Measurements from ENCODE around the gene BTN2A1.
A peak's percentile ranks its signal among the peaks of the same experiment; 100 is the strongest.
"Not testable (repeated sequence)": the region's sequence is repeated elsewhere in the genome, so short reads cannot be mapped to it uniquely, and the experiment has no call there.

The BTN2A1 gene

GRCh38 chr6:26433680-26434079, 24.1 kb upstream of the BTN2A1 start:
- DNase-seq, result not testable (repeated sequence)

DNA sequence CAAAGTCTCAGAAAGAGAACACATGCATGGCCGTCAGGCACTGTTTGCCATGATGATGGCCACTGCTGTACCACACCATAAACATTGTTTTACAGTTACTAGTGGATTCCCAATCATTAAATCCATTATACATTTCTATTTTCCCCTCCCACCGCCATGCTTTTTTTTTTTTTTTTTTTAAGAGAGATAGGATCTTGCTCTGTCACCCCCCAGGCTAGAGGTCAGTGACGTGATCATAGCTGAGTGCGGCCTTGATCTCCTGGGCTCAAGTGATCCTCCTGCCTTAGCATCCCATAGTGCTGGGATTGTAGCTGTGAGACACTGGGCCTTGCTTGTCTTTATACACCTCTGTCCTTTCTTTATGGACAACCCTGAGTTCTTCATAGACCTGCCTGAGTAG, 21.7 kb upstream of the BTN2A1 start:
- no peak for DNase-seq

GRCh38 chr6:26437550-26437949, 20.2 kb upstream of the BTN2A1 start:
- DNase-seq, result no peak

GRCh38 chr6:26438000-26438399, 19.8 kb upstream of the BTN2A1 start:
- DNase-seq, result no peak

DNA sequence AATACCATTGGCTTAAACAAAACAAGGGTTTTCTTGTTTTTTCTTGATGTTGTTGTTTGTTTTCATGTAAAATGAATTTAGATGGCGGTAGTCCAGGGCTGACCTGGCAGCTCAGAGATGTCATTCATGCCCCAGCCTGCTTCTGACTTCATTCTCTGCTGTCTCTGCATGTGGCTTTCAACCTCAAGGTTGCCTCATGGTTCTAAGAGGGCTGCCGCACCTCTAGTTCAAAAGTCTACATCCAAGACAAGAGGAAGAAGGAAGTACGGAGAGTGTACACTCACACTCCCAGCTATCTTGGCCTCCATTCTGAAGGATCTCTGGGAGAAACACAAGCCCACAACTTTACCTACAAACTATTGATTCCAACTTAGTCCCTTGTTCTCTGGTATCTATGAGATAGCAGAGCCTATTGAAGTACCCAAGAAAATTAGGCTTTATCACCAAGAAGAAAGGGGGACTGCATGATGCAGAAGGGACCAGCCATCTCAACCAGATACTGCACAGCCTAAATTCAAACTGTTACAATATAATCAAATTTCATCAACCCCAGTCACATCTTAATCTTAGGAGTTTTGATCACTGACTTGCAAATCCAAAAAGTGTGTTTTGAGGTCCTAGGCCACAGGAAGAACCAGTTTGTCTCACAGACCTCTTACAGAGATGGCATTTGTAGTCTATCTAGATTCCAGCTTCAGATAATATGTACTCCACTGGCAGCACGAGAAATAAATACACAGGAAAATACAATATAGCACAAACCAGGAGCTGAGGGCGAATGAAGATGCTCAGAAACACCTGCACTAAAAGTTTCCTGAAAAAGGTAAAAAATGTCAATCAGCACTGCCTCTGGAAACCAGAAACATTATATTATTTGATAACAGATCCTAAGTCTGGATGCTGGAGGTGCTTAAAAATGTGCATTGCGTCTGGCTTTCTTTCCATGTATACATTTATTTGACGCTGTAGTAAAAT, 18.3 kb upstream of the BTN2A1 start:
- no peak for DNase-seq

DNA sequence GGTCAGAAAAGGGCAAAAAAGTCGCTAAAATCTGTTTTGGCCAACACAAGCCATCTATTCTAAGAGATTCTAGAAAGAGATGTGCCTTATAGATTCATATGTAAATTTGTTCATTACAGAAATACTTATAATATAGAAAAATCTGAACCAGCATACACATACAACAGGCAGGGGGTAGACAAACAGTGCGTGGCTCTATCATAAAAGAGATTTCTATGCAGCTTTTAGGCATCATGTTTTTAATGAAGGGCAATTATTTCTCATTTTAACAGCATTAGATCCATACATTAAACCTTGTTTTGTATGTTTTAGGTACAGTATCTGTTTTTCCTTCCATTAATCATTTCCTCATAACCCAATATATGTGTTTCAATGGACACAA, 16.8 kb upstream of the BTN2A1 start:
- no peak for DNase-seq

GRCh38 chr6:26441977-26442376, 15.8 kb upstream of the BTN2A1 start:
- no peak for DNase-seq

- peak; percentile 23 to 61 for DNase-seq
Measured at GRCh38 chr6:26445934-26446667, 11.7 kb upstream of the BTN2A1 start.

GRCh38 chr6:26447257-26447656, 10.5 kb upstream of the BTN2A1 start:
- no peak for DNase-seq

DNA sequence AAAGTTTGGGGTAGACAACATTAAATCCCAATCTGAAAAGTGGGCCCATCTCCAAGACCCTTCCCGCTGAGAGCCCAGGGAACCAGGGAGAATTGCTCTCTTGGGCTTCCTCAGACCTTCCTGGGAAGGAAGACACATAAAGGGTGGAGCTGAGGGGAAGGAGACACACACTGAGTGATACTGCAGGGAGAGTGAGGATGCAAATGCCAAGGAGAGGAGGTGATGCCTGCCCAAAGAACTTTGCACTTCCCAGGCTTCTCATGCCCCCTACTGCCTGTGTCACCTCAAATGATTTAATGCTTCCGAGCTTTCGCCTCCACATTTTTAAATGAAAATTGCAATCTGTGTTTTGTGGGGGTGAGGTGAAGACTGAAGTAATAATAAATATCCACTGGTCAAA, 7.5 kb upstream of the BTN2A1 start:
- no peak for DNase-seq

- DNase-seq, result no peak
Measured at GRCh38 chr6:26452631-26453235, 5.0 kb upstream of the BTN2A1 start.

DNA sequence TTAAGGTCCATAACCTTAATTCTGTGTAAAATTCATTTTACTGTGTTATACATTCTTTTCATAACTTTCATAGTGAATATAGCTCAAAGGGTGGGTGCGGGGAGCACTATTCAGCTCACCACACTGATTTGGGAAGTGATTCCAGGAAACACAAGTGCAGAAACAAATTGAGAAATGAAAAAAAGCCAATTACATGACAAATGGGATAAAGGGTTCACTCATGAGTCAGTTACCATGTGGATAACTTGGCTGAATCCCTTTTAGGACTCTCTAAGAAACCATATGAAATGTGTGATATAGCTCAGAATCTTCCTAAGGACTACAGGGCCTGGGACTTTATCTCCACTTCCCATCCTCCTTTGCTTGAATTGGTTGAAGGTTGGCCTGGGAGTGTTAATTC, 3.1 kb upstream of the BTN2A1 start:
- DNase-seq, result no peak

DNA sequence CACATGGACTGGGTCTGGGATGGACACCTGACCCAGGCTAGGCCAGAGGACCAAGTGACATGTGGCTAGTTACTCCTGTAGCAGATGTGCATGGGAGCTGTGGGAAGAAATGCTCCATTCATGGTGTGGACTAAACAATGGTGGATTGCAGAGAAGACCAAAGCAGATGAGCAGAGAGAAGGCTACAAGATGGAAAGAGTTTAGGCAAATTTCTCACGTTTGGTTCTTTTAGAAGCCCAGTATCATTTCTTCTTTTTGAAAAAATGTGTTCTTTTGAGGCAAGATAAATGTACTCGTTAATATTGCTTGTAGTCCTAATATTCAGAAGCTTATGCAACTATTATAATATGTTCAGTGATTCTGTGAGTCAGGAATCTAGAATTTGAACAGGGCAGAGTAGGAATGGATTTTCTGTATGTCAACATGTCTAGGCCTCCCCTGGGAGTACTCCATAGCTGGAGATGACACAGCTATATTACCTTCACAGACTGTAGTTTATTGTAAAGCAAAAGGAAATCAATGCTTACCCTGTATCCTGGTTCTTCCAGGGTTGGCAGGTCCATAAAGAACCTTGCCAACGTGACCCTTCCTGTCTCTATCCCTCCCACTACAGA, 2.3 kb upstream of the BTN2A1 start:
- DNase-seq, result no peak

- DNase-seq, result no peak
Measured at GRCh38 chr6:26457264-26457805, 420 bp upstream of the BTN2A1 start.

- peak in 1 of 2 donors; percentile 19 for DNase-seq
Measured at GRCh38 chr6:26459023-26459810, 1.5 kb downstream of the BTN2A1 start.

DNA sequence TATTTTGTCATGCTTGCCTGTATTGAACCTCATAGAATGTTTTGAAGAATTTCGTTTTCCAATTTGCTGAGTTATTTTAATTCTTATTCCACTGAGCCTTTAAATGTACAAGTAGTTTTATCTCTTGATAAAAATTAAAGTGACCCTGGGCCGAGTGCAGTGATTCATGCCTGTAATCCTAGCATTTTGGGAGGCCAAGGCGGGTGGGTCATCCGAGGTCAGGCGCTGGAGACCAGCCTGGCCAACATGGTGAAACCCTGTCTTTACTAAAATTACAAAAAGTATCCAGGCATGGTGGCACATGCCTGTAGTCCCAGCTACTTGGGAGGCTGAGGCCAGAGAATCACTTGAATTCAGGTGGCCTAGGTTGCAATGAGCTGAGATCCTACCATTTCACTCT, 3.6 kb downstream of the BTN2A1 start:
- DNase-seq, result not testable (repeated sequence)

DNA sequence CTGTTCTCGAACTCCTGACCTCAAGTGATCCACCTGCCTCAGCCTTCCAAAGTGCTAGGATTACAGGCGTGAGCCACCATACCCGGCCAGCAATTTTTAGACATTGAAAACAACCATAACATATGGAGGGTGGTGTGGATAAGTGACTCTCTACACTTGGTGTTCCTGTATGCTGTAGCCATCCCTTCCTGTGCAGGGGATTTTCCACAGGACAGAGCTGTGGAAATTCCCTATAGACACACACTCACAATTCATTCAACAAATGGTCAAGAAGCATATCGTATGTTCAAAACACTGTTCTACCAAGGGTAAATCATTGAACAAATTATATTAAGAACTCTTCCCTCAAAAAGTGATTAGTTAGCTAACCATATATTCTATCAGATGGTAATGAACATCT, 6.3 kb downstream of the BTN2A1 start:
- DNase-seq, result no peak

DNA sequence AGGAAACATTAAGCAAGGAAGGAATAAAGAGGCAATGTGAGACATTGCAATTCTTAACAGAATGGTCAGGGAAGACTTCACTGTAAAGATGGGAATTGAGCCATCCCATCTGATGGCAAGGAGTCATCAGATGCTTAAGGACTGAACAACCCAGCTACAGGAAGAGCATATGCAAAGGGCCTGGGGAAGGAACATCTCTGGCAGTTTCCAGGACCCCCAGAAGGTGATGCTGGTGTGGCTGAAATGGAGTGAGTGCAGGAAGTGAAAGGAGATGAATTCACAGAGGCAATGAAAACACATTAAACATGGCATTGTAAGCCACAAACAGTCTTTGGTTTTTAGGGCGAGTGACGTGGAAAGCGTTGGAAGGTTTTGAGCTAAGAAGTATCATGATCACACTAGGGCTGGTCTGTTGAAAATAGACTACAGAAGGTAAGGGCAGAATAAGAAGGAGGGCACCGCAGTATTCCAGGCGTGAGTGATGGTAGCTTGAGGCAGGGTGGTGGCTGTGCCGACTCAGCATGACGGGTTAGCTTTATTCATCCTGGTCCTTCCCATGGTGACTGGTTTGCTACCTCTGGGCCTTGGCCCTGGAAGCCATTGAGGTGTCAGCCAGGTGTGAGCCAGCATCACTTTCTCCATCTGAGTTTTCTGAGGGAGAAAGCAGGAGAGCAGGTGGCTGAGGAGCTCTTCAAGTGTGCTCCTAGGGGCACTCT, 6.8 kb downstream of the BTN2A1 start:
- DNase-seq, result no peak

DNA sequence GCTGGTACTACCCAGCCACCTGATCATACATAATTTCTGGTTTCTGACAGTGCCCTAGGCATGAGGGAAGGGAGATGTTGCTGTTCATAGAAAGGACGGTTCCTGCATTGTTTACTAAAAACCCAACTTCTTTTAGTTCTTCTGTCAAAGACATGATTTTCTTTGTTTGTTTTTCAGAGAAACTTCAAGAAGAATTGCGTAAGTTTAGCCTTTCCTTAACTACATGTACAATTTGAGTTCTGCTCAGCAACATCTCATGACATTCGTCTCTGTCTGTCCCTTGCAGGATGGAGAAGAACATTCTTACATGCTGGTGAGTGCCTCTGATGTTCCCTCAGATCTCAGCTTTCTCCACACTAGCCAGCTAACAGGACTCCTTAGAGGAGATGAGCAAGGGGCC, 8.0 kb downstream of the BTN2A1 start:
- no peak for DNase-seq

DNA sequence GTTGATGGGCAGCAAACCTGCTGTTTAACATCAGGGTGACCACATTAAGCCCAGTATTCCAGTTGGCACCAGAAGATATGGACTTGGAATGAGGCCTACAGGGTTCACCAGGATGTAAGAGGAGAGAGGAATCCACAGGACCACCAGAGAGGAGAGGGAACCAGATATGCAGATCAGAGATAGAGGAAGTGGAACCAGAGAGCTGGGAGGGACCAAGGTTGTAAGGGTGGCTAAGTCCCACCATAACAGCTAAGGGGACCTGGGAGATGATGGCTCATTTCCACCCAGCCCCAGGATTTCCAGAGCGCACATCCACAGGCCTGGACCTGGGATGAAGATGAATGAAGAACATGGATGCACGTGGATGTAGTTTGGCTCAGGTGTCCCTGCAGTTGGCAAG, 11.1 kb downstream of the BTN2A1 start:
- no peak for DNase-seq

DNA sequence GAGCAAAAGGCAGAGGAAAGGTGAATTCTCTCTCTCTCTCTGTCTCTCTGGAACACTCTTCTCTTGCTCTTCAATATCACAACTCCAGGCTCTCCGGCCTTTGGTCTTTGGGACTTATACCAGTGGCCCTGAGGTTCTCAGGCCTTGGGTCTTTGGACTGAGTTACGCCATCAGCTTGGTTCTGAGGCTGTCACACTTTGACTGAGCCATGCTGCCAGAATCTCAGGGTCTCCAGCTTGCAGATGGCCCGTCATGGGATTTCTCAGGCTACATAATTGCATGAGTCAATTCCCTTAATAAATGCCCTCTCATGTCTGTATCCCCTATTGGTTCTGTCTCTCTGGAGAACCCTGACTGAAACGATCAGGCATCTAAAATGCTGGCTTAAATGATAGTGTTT, 12.9 kb downstream of the BTN2A1 start:
- no peak for DNase-seq

Data from CD4-positive, alpha-beta T cell treated with Interleukin-1 beta for 1 hour (primary cell).